GM06990 (cell line): ENCODE data around the gene IDUA.
"Not testable (repeated sequence)": the region's sequence is repeated elsewhere in the genome, so short reads cannot be mapped to it uniquely, and the experiment has no call there.

Experiments
- DNase-seq: peaks from one replicate; pipeline ENCODE4 v3.0.0-alpha.2; 2011; ENCODE audit not compliant: insufficient read length; ENCODE audit errors: extremely low read depth
- H3K27me3 ChIP-seq: replicated peaks from 2 replicates; pipeline ENCODE4 v1.6.0; 2011; ENCODE audit warnings: low read length; ENCODE audit not compliant: control insufficient read depth, insufficient read depth
- H3K36me3 ChIP-seq: 2 replicates; pipeline ENCODE4 v1.5.1; 2011; ENCODE audit warnings: low read length; ENCODE audit not compliant: control insufficient read depth, insufficient read depth
- H3K4me3 ChIP-seq: replicated peaks from 2 replicates; pipeline ENCODE4 v1.5.1; 2011; ENCODE audit warnings: low read depth, mild to moderate bottlenecking, control low read depth, low read length
- TF ChIP-seq, protein P1 (sequence below): IDR thresholded peaks from 2 replicates; pipeline ENCODE4 v1.5.1; 2011; ENCODE audit warnings: low read length, control low read depth, mild to moderate bottlenecking, inconsistent platforms; ENCODE audit not compliant: insufficient read depth, poor library complexity, severe bottlenecking

Gene IDUA

DNA sequence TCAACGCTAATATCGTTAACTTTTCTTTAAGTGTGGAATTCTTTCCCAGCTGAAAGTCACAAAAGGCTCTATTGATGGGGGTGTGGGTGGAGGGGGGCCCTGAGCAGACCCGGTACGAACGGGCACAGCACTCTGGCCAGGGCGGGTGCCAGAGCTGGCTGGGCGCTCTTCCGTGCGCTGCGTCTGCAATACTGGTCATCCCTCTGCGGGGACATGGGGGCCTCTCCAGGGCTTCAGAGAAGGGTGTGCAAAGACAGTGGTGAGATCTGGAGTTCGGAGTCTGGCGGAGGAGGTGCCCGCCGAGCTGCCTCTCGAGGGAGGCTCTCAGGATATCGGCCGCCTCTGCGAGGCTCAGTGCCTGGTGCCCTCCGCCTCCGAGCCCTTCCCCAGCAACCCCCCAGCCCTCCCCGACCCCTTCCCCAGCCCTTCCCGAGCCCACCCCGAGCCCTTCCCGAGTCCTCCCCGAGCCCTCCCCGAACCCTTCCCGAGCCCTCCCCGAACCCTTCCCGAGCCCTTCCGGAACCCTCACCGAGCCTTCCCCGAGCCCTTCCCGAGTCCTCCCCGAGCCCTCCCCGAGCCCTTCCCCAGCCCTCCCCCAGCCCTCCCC lies 58.9 kb downstream of the IDUA start:
- Histone ChIP-seq H3K4me3 (no peak overlapping the region), H3K36me3 (no peaks in the 10 kb centered on the region), H3K27me3 (no peaks in the 10 kb centered on the region)
- TF ChIP-seq, protein P1, sequence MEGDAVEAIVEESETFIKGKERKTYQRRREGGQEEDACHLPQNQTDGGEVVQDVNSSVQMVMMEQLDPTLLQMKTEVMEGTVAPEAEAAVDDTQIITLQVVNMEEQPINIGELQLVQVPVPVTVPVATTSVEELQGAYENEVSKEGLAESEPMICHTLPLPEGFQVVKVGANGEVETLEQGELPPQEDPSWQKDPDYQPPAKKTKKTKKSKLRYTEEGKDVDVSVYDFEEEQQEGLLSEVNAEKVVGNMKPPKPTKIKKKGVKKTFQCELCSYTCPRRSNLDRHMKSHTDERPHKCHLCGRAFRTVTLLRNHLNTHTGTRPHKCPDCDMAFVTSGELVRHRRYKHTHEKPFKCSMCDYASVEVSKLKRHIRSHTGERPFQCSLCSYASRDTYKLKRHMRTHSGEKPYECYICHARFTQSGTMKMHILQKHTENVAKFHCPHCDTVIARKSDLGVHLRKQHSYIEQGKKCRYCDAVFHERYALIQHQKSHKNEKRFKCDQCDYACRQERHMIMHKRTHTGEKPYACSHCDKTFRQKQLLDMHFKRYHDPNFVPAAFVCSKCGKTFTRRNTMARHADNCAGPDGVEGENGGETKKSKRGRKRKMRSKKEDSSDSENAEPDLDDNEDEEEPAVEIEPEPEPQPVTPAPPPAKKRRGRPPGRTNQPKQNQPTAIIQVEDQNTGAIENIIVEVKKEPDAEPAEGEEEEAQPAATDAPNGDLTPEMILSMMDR, result no peak
- no peak for DNase-seq

DNA sequence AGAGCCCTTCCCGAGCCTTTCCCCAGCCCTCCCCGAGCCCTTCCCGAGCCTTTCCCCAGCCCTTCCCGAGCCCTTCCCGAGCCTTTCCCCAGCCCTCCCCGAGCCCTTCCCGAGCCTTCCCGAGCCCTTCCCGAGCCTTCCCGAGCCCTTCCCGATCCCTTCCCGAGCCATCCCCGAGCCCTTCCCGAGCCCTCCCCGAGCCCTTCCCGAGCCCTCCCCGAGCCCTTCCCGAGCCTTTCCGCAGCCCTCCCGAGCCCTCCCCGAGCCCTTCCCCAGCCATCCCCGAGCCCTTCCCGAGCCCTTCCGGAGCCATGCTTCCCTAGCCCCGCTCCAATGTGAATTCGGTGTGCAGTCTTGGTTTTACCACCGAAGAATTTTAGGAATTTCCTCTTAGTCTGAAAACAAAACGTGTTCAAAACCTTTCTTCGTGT lies 59.8 kb downstream of the IDUA start:
- not testable (repeated sequence) for H3K27me3 ChIP-seq, DNase-seq, H3K4me3 ChIP-seq, H3K36me3 ChIP-seq

DNA sequence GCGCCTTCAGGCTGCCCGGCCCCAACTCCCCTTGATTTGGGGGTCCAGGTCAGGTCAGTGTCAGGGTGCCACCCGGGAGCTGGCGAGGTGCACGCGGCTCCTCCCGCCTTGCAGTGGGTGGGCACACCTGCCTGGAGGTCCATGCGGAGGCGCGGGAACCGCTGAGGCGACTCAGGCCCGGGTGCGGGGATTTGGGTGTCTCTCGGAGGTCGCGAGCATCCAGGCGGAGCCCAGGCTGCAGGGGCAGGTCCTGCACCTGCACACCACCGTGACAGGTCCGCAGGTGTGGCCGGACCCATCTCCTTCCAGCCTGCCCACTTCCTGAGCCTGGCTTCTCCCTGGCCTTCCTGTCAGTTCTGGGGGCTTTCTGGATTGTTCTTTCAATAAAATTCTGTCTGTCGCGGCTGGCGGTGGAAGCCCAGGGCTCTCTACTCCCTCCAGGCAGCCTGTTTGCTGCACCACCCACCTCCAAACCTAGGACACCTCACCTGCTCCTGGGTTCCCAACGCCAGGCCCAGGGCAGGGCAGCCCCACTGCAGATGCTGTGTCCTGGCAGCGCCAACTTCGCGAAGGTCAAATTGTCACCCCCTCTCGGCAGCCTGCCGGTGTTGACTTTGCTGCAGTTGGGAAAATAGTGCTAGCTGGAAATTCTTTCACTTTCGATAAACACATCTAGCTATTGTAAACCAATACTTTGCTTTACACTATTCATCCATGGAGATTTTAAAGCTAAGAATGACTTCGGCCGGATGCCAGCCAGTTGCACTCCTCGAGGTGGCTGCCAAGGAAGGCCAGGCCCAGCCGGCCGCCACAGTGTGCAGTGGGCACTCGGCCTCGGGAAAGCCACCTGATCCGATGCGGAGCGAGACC lies 60.5 kb downstream of the IDUA start:
- TF ChIP-seq, protein P1, result no peak
- Histone ChIP-seq H3K36me3 (no peaks in the 10 kb centered on the region), H3K27me3 (no peaks in the 10 kb centered on the region), H3K4me3 (no peak overlapping the region)
- no peak for DNase-seq

DNA sequence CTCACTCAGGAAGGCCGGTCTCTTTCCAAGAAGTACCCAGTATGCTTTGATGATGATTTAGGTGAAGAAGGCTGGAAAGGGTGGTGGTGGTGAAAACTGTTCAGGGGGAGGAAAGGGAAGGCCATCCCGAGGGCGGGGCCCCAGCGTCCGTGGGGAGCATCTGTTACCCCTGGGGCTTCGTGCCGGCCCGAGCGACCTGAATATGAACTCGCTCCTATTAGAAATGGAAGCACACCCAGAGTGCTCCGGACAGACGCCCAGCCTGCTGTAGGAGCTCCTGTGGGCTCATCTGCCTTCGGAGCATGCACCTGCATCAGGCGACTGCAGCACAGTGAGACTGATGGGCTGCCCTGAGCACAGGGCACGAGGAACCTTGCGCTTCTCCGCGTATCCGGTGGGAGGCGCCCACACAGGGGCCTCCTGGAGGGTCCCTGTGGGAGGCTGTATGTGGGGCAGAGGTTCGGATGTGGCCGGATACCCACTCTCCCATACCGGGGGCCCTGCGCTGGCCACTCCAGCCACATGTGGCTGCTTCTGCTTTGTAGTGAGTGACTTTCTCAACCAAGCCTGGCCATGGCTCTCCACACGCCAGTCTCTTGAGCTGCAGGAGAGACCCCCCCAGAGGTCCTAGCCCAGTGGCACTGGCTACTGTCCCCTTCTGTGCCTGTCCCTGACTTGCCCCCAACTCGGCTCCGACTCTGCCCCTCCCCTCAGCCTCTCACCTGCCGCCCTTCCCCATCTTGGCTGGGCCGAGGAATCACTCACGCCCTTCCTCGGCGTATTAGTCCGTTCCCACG lies 61.3 kb downstream of the IDUA start:
- Histone ChIP-seq H3K36me3 (no peaks in the 10 kb centered on the region), H3K27me3 (no peaks in the 10 kb centered on the region), H3K4me3 (no peak overlapping the region)
- TF ChIP-seq, protein P1, result no peak
- DNase-seq, result no peak

DNA sequence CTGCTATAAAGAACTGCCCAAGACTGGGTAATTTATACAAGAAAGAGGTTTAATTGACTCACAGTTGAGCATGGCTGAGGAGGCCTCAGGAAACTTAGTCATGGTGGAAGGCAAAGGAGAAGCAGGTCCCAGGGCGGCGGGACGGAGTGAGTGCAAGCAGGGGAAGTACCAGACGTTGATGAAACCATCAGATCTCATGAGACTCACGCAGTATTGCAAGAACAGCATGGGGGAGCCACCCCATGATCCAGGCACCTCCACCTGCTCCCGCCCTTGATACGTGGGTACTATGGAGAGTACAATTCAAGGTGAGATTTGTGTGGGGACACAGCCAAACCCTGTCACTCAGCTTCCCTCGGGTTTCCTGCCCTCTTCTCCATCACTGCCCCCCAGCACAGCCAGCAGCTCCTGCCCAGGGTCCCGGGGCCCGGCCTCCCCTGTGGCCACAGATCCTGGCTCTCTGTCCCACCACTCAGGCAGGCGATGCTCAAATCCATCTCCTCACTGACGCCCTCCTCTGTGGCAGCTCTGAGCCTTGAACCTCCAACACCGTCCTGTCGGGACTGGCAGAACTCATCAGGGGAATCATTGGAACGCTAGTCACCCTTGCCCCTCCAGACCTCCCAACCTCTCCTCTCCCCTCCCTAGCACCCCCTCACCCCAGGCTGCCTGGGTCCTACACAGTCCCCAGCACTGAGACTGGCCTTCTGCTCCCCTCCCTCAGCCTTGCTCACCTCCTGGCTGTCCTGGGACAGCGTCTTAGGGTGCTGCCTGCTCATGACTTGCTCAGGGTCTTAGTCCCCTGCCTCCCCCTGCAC lies 62.1 kb downstream of the IDUA start:
- TF ChIP-seq, protein P1, result no peak
- no peak for DNase-seq
- Histone ChIP-seq H3K36me3 (no peaks in the 10 kb centered on the region), H3K4me3 (no peak overlapping the region), H3K27me3 (no peaks in the 10 kb centered on the region)

DNA sequence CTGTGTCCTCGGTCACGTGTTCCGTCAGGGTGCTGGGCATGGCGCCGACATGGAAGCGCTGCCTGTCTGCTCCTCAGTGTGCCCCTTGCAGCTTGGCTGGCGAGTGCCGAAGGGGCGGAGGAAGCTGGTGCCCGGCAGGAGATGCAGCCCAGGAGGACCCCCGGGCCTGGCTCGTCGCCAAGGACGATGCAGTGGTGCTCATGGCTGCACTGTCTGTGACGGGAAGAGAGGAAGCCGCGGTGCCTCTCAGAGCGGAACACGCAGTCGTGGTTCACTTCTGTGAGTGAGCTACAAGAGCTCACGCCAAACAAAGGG lies 62.7 kb downstream of the IDUA start:
- TF ChIP-seq, protein P1, result no peak
- no peak for DNase-seq
- H3K36me3 ChIP-seq, result no peaks in the 10 kb centered on the region
- H3K4me3 ChIP-seq, result no peak overlapping the region
- no peaks in the 10 kb centered on the region for H3K27me3 ChIP-seq
